GM21423 (cell line): ENCODE results near the gene MARCHF2.
"Not testable (repeated sequence)": the region's sequence is repeated elsewhere in the genome, so short reads cannot be mapped to it uniquely, and the experiment has no call there.

ENCODE experiments used
- ATAC-seq: cut with Tn5 transposase; IDR thresholded peaks from one replicate; pipeline ENCODE4 v1.9.1; 2021; ENCODE audit warnings: mild to moderate bottlenecking, moderate library complexity; ENCODE audit not compliant: unreplicated experiment

The MARCHF2 gene

DNA sequence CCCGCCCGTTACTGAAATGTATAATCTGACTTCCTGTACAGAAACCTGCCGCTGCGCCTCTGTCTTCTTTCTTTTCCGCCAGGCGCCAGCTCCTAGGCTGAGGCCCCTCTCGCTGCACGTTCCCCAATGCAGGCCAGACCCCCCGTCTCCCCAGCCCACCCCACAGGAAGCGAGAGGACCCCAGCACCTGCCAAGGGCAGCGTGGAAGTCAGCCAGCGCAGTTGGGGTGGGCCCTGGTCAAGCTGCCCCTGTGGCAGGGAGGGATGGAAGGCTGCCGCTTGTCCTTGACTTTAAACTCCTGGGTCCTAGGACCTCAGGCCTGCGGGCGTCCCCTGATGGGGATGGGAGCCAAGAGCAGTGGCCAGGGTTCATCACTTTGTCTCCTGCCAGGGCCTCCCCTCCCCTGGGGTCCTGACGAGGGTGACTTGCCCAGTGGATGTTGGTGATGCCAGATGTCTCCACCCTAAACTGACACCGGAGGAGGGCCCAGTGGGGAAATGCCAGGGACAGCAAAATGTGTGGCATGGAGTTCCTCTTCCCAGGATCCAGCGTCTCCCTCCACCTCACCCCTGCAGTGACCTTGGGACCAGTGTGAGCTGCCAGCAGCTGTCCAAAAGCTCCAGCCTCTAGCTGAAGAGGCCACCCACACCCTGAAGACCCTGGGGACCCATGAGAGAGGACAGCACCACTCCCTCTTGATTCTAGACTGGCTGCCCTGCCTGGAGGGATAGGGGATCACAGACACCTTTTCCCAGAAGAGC lies 8.5 kb upstream of the MARCHF2 start:
- no peak for ATAC-seq

GRCh38 chr19:8410718-8411117 lies 2.4 kb upstream of the MARCHF2 start:
- ATAC-seq, result not testable (repeated sequence)

DNA sequence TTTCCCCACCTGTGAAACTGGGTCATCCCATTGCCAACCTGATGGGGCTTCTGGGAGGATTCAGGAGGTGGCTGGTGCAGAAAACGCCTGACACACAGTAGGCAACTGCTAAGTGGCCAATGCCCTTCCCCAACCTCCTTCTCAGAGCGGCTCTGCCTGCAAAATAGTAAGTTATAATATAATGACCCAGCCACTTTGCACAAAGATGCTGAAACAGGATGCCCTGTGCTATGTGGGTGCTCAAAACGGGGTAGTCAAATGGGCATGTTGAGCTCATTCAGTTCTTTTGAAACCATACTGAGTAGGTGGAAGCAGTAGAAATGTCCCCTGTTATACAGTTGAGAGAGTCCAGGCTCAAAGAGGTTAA lies 507 bp downstream of the MARCHF2 start:
- ATAC-seq, result peak; percentile 3

GRCh38 chr19:8416796-8417195 lies 3.7 kb downstream of the MARCHF2 start:
- ATAC-seq, result no peak

- ATAC-seq, result no peak
These were observed 8.7 kb downstream of the MARCHF2 start for GRCh38 chr19:8421484-8422461.

DNA sequence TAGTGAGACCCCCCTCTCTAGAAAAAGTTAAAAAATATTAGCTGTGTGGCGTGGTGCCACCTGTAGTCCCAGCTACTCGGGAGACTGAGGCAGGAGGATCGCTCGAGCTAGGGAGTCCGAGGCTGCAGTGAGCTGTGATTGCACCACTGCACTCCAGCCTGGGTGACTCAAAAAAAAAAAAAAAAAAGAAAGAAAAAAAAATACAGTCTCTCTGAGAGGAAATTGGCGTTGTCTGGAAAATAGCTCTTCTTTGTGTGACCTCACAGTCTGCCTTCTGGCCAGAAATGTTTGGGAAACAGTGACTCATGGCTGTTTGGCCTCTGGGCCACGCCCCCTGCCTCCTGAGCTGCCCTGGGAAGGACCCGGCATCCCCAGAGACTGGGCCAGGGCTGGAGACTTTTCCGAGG lies 10.7 kb downstream of the MARCHF2 start:
- ATAC-seq, result no peak

GRCh38 chr19:8425331-8425730 lies 12.2 kb downstream of the MARCHF2 start:
- not testable (repeated sequence) for ATAC-seq

DNA sequence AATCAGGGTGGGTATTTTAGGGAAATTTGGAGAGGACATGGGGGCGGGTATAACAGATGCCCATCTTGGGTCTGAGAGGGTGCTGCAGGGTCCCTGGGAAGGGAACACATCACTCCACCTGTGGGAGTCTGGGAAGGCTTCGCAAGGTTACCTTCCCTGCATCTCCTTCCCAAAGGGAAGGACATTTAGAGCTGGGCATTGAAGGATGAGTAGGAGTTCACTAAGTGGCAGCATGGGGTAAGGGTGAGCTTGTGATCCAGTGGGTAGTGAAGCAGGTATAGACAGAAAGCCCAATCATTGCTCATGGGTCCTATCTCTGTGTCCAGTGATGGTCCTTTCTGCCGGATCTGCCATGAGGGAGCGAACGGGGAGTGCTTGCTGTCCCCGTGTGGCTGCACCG lies 13.2 kb downstream of the MARCHF2 start:
- no peak for ATAC-seq

- ATAC-seq, result no peak
These were observed 15.9 kb downstream of the MARCHF2 start for GRCh38 chr19:8429044-8429443.

GRCh38 chr19:8429826-8430225 lies 16.7 kb downstream of the MARCHF2 start:
- no peak for ATAC-seq

DNA sequence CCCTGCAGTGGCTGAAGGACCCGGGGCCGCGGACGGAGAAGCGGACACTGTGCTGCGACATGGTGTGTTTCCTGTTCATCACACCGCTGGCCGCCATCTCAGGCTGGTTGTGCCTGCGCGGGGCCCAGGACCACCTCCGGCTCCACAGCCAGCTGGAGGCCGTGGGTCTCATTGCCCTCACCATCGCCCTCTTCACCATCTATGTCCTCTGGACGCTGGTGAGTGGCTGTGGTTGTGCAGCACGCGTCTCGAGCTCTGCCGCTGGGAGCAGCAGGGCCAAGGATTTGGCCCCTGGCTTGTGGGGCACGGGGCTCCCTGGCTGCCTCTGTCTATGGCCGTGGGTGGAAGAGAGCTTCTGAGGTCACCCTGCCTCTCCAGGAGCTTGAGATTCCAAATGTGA lies 17.5 kb downstream of the MARCHF2 start:
- ATAC-seq, result no peak

GRCh38 chr19:8438236-8438635 lies 25.1 kb downstream of the MARCHF2 start:
- ATAC-seq, result no peak

DNA sequence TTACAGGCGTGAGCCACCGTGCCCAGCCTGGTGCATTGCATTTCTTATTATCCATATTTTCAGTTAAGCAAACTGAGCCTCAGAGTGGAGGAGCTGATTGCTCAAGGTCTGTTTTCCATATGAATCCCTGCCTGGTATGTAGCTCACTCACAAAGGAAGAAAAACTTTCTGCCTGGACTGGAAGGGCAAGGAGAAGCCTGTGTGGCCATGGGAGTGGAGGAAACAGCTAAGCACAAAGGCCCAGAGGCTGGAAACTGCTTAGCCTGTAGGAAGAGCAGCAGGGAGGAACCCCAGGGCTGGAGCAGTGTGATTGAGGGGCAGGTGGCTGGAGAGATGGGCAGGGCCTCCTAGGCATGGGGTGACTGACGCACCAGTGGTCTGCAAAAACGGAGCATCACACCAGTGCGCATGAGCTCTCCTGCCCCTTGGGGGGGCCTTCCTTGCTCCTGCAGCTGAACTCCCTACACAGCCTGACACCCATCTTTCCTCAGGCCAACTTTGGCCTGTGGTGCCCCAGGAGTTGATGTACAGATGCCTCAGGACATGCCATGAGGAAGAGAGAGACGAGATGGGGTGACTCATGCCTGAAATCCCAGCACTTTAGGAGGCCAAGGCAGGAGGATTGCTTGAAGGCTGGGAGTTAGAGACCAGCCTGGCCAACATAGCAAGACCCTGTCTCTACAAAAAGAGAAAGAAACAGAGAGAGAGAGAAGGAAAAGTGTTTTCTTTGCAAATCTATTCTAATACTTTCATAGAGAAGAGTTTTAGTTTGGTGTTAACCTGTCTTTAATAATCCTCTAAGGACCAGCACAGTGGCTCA lies 28.8 kb downstream of the MARCHF2 start:
- ATAC-seq, result no peak

DNA sequence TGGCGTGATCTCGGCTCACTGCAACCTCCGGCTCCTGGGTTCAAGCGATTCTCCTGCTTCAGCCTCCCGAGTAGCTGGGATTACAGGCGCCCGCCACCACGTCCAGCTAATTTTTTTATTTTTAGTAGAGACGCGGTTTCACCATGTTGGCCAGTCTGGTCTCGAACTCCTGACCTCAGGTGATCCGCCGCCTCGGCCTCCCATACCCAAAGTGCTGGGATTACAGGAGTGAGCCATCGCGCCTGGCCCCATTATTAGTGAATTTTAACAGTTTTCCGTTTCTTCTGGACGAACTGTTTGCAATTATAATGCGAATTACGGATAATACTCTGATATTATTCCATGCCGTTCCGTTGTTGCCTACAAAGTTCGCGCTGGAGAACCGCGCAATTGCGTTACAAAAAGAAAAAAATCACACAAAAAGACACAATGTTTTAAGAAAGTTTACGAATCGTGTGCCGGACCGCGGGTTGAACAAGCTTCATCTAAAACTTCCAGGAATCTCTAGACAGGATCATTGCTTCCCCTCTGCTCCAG lies 31.1 kb downstream of the MARCHF2 start:
- not testable (repeated sequence) for ATAC-seq

DNA sequence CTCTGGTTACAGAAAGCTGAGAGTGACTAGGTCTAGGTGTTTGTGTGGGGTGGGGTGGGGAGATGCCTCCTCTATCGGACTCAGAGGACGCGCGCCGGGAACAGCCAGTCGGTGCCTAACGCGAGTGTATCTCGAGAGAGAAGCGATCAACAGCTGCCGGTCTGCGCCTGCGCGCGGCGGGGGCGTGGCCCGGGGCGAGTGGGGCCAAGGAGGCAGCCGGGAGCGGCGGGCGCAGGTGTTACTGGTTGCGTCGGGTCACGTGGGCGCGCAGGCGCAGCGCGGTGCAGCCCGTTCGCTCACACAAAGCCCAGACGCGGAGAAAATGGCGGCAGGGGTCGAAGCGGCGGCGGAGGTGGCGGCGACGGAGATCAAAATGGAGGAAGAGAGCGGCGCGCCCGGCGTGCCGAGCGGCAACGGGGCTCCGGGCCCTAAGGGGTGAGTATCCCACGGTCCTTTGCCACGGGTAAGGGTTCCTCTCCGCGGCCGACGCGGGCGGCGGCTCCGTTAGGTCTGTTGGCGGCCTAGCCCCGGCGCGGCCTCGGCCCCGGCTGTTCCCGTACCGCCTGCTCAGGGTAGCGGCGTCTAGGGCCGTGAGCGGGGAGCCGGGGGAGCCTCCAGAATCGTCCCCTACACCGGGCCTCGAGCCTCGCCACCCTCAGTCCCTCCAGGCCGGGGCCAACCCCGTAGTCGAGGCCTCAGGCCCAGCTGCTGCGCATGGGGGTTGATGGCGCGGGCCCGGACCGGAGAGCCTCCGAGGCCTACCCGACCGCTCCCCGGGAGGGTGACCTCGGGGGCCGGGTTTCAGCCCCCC lies 31.8 kb downstream of the MARCHF2 start, which contains the start of gene HNRNPM:
Gene HNRNPM (plus strand): TSS at position 299 of the 811 bp plus-strand sequence. CDS start 24 bp downstream, at position 323.
- ATAC-seq, result peak; percentile 85

GRCh38 chr19:8445488-8446001 lies 32.4 kb downstream of the MARCHF2 start:
- ATAC-seq, result peak; percentile 31

GRCh38 chr19:8446061-8446709 lies 33.1 kb downstream of the MARCHF2 start:
- no peak for ATAC-seq

- ATAC-seq, result no peak
These were observed 36.7 kb downstream of the MARCHF2 start for GRCh38 chr19:8449830-8450229.

- no peak for ATAC-seq
These were observed 38.3 kb downstream of the MARCHF2 start for GRCh38 chr19:8451377-8451776.
